ENCODE measurements around the gene PABPC1L.

DNA sequence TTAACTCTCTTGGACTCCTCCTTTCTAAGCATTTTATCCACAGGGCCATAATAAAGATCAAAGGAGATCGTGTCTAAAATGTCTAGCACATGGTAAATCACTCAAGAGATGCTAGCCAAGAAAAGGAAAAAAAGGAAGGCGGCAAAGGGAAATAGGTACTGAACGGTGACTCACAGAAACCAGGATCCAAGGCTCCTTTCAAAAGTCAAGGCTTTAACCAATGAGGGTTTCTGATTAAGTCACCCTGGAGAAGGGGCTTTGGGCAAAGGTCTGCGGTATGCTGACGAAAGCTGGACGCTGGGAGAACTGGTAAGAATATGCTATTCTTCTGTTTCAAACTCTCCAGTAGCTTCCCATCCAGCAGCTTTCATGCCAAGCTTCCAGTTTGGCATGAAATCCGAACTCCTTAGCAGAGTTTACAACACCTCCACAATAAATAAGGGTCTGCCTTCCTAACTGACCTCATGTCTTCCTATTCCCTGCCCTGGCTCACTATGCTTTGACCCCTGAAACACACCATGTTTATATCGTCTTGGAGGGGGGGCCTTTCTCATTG lies 49.3 kb downstream of the PABPC1L start:
- TF ChIP-seq, protein P1, sequence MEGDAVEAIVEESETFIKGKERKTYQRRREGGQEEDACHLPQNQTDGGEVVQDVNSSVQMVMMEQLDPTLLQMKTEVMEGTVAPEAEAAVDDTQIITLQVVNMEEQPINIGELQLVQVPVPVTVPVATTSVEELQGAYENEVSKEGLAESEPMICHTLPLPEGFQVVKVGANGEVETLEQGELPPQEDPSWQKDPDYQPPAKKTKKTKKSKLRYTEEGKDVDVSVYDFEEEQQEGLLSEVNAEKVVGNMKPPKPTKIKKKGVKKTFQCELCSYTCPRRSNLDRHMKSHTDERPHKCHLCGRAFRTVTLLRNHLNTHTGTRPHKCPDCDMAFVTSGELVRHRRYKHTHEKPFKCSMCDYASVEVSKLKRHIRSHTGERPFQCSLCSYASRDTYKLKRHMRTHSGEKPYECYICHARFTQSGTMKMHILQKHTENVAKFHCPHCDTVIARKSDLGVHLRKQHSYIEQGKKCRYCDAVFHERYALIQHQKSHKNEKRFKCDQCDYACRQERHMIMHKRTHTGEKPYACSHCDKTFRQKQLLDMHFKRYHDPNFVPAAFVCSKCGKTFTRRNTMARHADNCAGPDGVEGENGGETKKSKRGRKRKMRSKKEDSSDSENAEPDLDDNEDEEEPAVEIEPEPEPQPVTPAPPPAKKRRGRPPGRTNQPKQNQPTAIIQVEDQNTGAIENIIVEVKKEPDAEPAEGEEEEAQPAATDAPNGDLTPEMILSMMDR (IDR thresholded peaks at IDR 0.05; ENCODE audit: low read depth, low read length, poor library complexity, severe bottlenecking), result no peak
- TF ChIP-seq EZH2phosphoT487 (IDR thresholded peaks at IDR 0.05; ENCODE audit: borderline replicate concordance, low read length), result no peak

Measured in DOHH2 (cell line).